H1 (cell line): Measurements from ENCODE around the gene SLC25A47. TPM values are rescaled to one million over a fixed set of nuclear protein-coding genes. Genes with fewer than 3 reads are reported as not detected.
A peak's percentile ranks its signal among the peaks of the same experiment; 100 is the strongest.

Source experiments
- CTCF ChIA-PET: fragments of 300-600 bp; sonication (Branson Sonifier 250); formaldehyde crosslinking; loops from one replicate; lab custom pipeline; 2021; ENCODE audit not compliant: partially characterized antibody; lab: Charles Lee
- POLR2A ChIA-PET: fragments of 300-600 bp; sonication (Branson Sonifier 250); formaldehyde crosslinking; loops from one replicate; lab custom pipeline; 2021; ENCODE audit warnings: inconsistent platforms; ENCODE audit not compliant: partially characterized antibody; lab: Charles Lee
- DNase-seq, 2 experiments: peaks; one replicate each; pipeline versions ENCODE4 v3.0.0 to v3.0.0-alpha.2; 2010 to 2022; ENCODE audit warnings: low spot score in 2 of 2, low read depth in 1 of 2, mixed read lengths in 1 of 2
- FAIRE-seq: peaks from 2 replicates; lab custom pipeline; 2011; peaks lifted over from hg19 to GRCh38; lab: Jason Lieb, UNC
- H2AFZ ChIP-seq: 2 replicates; pipeline ENCODE4 v1.8.1; 2012; ENCODE audit warnings: low read length, inconsistent platforms
- H2AK5ac ChIP-seq: 2 replicates; pipeline ENCODE4 v1.6.1; 2013; ENCODE audit warnings: low read depth, low read length
- H2BK120ac ChIP-seq: replicated peaks from 2 replicates; pipeline ENCODE3; 2013; ENCODE audit warnings: low read depth, low read length, inconsistent platforms
- H2BK12ac ChIP-seq: 2 replicates; pipeline ENCODE4 v1.6.1; 2013; ENCODE audit warnings: low read depth, low read length
- H2BK15ac ChIP-seq: 2 replicates; pipeline ENCODE4 v1.6.1; 2013; ENCODE audit warnings: low read length
- H2BK20ac ChIP-seq: 2 replicates; pipeline ENCODE4 v1.6.1; 2013; ENCODE audit warnings: low read length
- H2BK5ac ChIP-seq: 2 replicates; pipeline ENCODE4 v1.6.1; 2013; ENCODE audit warnings: low read depth, low read length
- H3K14ac ChIP-seq: 2 replicates; pipeline ENCODE4 v1.6.1; 2013; ENCODE audit warnings: inconsistent platforms; ENCODE audit not compliant: insufficient read length
- H3K18ac ChIP-seq: 2 replicates; pipeline ENCODE4 v1.6.1; 2013; ENCODE audit warnings: low read length; ENCODE audit errors: extremely low read depth
- H3K23ac ChIP-seq: 2 replicates; pipeline ENCODE4 v1.6.1; 2013; ENCODE audit warnings: inconsistent platforms; ENCODE audit not compliant: insufficient read length
- H3K23me2 ChIP-seq: 2 replicates; pipeline ENCODE4 v1.6.1; 2013; ENCODE audit warnings: low read depth, low read length
- H3K27ac ChIP-seq: 2 replicates; pipeline ENCODE4 v1.6.1; 2011; ENCODE audit warnings: low read depth, low read length, inconsistent platforms
- H3K27me3 ChIP-seq, 4 experiments: replicated peaks in 1 of 4; 1 replicate in 1 of 4; 2 replicates in 3 of 4; pipeline versions ENCODE4 v1.6.1 to v1.8.1; 2011 to 2013; ENCODE audit warnings: low read length in 3 of 4, mild to moderate bottlenecking in 3 of 4, inconsistent platforms in 2 of 4, mixed read lengths in 2 of 4, moderate library complexity in 1 of 4; ENCODE audit not compliant: control insufficient read depth in 3 of 4, insufficient read depth in 3 of 4; ENCODE audit errors: extremely low read depth in 1 of 4
- H3K36me3 ChIP-seq, 4 experiments: 2 replicates each; pipeline versions ENCODE4 v1.6.1 to v1.8.1; 2011 to 2013; ENCODE audit warnings: mild to moderate bottlenecking in 4 of 4, low read length in 3 of 4, moderate library complexity in 2 of 4, control low read depth in 1 of 4, inconsistent platforms in 1 of 4; ENCODE audit not compliant: insufficient read depth in 4 of 4, control insufficient read depth in 2 of 4
- H3K4ac ChIP-seq: replicated peaks from 2 replicates; pipeline ENCODE3; 2013; ENCODE audit warnings: low read length, low read depth, mixed read lengths, inconsistent platforms; ENCODE audit not compliant: insufficient read length
- H3K4me1 ChIP-seq, 4 experiments: replicated peaks in 1 of 4; 1 replicate in 1 of 4; 2 replicates in 3 of 4; pipeline versions ENCODE4 v1.6.1 to v1.8.1; 2011 to 2013; ENCODE audit warnings: low read length in 3 of 4, inconsistent platforms in 2 of 4, mixed read lengths in 1 of 4; ENCODE audit not compliant: insufficient read depth in 4 of 4, control insufficient read depth in 3 of 4
- H3K4me2 ChIP-seq, 2 experiments: 2 replicates each; pipeline versions ENCODE4 v1.6.1 to v1.8.1; 2011 to 2013; ENCODE audit warnings: low read depth in 2 of 2, low read length in 2 of 2, control low read depth in 1 of 2, inconsistent platforms in 1 of 2, mild to moderate bottlenecking in 1 of 2; ENCODE audit not compliant: insufficient read depth in 1 of 2
- H3K4me3 ChIP-seq, 4 experiments: fragments of 200-600, 300-600 bp in 1 of 4; sonication (generic), shearing (Covaris generic), sonication (Bioruptor Twin) in 1 of 4; 2 replicates each; pipeline versions ENCODE4 v1.5.1 to v1.8.1; 2011 to 2016; ENCODE audit warnings: low read length in 4 of 4, low read depth in 3 of 4, control low read depth in 2 of 4, inconsistent platforms in 2 of 4, mild to moderate bottlenecking in 2 of 4, mixed read lengths in 1 of 4, moderate library complexity in 1 of 4; ENCODE audit not compliant: insufficient read depth in 2 of 4; ENCODE audit errors: extremely low read depth in 1 of 4
- H3K56ac ChIP-seq: replicated peaks from 2 replicates; pipeline ENCODE3; 2013; ENCODE audit warnings: low read depth, mild to moderate bottlenecking, mixed read lengths, low read length, inconsistent platforms; ENCODE audit not compliant: insufficient read length
- H3K79me1 ChIP-seq: 2 replicates; pipeline ENCODE4 v1.6.1; 2013; ENCODE audit warnings: low read depth, low read length, control low read depth
- H3K79me2 ChIP-seq, 2 experiments: 2 replicates each; pipeline versions ENCODE4 v1.6.1 to v1.8.1; 2012 to 2013; ENCODE audit warnings: low read length in 2 of 2, mild to moderate bottlenecking in 2 of 2, inconsistent platforms in 1 of 2; ENCODE audit not compliant: insufficient read depth in 2 of 2, control insufficient read depth in 1 of 2
- H3K9ac ChIP-seq, 4 experiments: replicated peaks in 1 of 4; 1 replicate in 1 of 4; 2 replicates in 3 of 4; pipeline versions ENCODE4 v1.6.1 to v1.8.1; 2011 to 2013; ENCODE audit warnings: low read depth in 3 of 4, low read length in 3 of 4, control low read depth in 2 of 4, mild to moderate bottlenecking in 2 of 4, moderate library complexity in 2 of 4, inconsistent platforms in 1 of 4; ENCODE audit errors: extremely low read depth in 1 of 4
- H3K9me3 ChIP-seq, 2 experiments: 2 replicates each; pipeline versions ENCODE4 v1.6.1 to v1.8.1; 2012 to 2013; ENCODE audit warnings: mild to moderate bottlenecking in 2 of 2, moderate library complexity in 2 of 2, control low read depth in 1 of 2, inconsistent platforms in 1 of 2, low read depth in 1 of 2, low read length in 1 of 2, mixed read lengths in 1 of 2; ENCODE audit not compliant: insufficient read depth in 2 of 2
- H4K20me1 ChIP-seq, 2 experiments: replicated peaks in 1 of 2; 2 replicates each; pipeline versions ENCODE3 to v1.8.1; 2011 to 2013; ENCODE audit warnings: inconsistent platforms in 2 of 2, low read length in 2 of 2, mild to moderate bottlenecking in 1 of 2; ENCODE audit not compliant: insufficient read depth in 2 of 2, control insufficient read depth in 1 of 2
- H4K5ac ChIP-seq: 2 replicates; pipeline ENCODE4 v1.6.1; 2013; ENCODE audit warnings: low read length, low read depth, mixed read lengths, inconsistent platforms; ENCODE audit not compliant: insufficient read length
- H4K8ac ChIP-seq: 2 replicates; pipeline ENCODE4 v1.8.0; 2013; ENCODE audit warnings: mild to moderate bottlenecking, moderate library complexity, low read length, inconsistent platforms; ENCODE audit not compliant: insufficient read depth; ENCODE audit errors: extremely low read depth
- H4K91ac ChIP-seq: replicated peaks from 2 replicates; pipeline ENCODE3; 2013; ENCODE audit warnings: low read length, mixed read lengths, inconsistent platforms; ENCODE audit not compliant: insufficient read length
- POLR2AphosphoS5 ChIP-seq: IDR thresholded peaks from 2 replicates; pipeline ENCODE4 v1.6.1; 2011; ENCODE audit warnings: low read depth, low read length
- TBP ChIP-seq: IDR thresholded peaks from 2 replicates; pipeline ENCODE4 v1.6.1; 2011; ENCODE audit warnings: low read depth, low read length, improper control_type of control experiment
- WGBS, 2 experiments: shearing (Covaris generic) in 1 of 2; methylation state at CpG; one replicate each; pipeline versions ENCODE4 v1.1.6 to v1.1.7; 2013 to 2015; ENCODE audit warnings: low lambda C conversion rate in 2 of 2, mixed read lengths in 2 of 2, inconsistent platforms in 1 of 2, low coverage in 1 of 2, missing lambda C conversion rate in 1 of 2; ENCODE audit not compliant: insufficient replicate concordance in 2 of 2, insufficient coverage in 1 of 2, insufficient read length in 1 of 2; ENCODE audit errors: extremely low coverage in 1 of 2, missing lambda C conversion rate in 1 of 2; 5-methylcytosine and 5-hydroxymethylcytosine counted together
- polyA plus RNA-seq, 7 experiments: library from polyadenylated mRNA; depleted of rRNA in 3 of 7; stranded (reverse) in 5 of 7; unstranded in 2 of 7; fragments of >200 nt in 5 of 7; fragments of 200-250 nt in 2 of 7; gene quantifications; 1 replicate in 5 of 7; 2 replicates in 1 of 7; 4 replicates in 1 of 7; pipeline versions ENCODE4 v1.2.1 to v1.2.3, GENCODE V29; 2011 to 2013; ENCODE audit warnings: missing spikeins in 2 of 7, mixed read lengths in 2 of 7
- total RNA-seq: library from RNA; stranded (reverse); fragmentation: NEBNext Ultra II Directional; extraction: Animal tissue kit (Norgen Biotek cat#: 25700); gene quantifications from 2 replicates; pipeline ENCODE4 v1.2.1, GENCODE V29; 2021

SLC25A47 gene
- total and polyA plus RNA-seq, 2 of the 8 experiments (the other 6 are each of a cell fraction or from before 2014, with no cell fraction given): not detected

DNA sequence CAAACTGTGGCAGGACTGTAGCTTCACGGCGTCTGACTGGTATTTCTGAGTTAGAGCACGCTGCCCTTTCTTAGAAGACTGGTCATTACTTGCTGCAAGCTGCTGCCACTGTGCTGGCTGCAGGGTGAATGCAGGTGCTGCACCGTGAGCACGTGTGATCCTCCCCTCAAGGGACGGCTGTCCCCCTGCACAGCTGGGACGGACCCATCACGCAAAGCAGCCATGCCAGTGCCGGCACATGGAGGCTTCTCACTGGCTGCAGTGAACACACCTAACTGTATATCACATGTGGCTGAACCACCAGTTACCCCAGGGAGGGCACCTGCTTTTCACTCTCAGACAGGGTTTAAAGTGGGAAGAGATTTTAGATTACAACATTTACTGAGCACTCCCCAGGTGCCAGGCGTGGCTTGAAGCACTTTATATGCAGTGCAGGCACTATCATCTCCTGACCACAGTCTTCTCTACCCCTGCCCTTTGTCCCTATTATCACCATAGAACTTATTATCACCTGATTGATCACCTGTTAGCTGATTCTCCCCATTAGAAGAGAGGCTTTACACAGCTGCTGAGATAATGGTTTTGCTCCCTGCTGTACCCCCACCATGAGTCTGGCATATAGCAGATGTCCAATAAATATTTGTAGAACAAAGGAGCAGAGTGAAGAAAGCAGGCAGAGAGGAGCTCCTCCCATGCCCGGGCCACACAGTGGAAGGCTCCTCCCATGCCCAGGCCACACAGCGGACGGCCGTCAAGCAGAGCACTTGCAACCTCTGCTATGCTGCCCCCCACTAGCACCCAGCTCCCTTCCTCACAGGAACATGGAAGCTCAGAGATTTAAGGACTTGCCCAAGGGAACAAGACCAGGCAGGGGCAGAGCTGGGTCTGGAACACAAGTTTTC, 25.9 kb downstream of the SLC25A47 start:
- Histone ChIP-seq H2BK5ac (peak overlapping the region; percentile 60; the same call in 1 of the 2 replicates), H3K4me2 (no peak overlapping the region), H2BK12ac (no peak overlapping the region), H3K79me1 (no peaks in the 10 kb centered on the region), H2AK5ac (no peak overlapping the region), H3K18ac (no peak overlapping the region), H4K20me1 (no peaks in the 10 kb centered on the region), H3K36me3 (peaks cover 23 to 62% (median 50%) of the 10 kb centered on the region in 4 experiments), H3K14ac (no peak overlapping the region), H2BK120ac (no peak overlapping the region), H4K91ac (no peak overlapping the region), H2BK20ac (no peak overlapping the region), H3K27me3 (no peaks in the 10 kb centered on the region), H3K9ac (no peak overlapping the region), H3K27ac (no peak overlapping the region), H4K5ac (no peak overlapping the region), H2AFZ (no peak overlapping the region), H3K4me3 (no peak overlapping the region), H3K56ac (no peak overlapping the region), H3K23ac (no peak overlapping the region), H2BK15ac (no peak overlapping the region), H3K4ac (no peak overlapping the region), H4K8ac (no peak overlapping the region), H3K23me2 (no peaks in the 10 kb centered on the region), H3K9me3 (no peaks in the 10 kb centered on the region; a peak in 1 of 4 replicates), H3K79me2 (no peaks in the 10 kb centered on the region), H3K4me1 (no peaks in the 10 kb centered on the region)
- POLR2A ChIA-PET: interaction anchor here (0.8 to 6.1 kb wide), 12 partner anchors 9 to 63 kb away, joined by 3 to 78 read pairs (median 4); partner anchors contain the start of gene SLC25A29
- no peak for DNase-seq
- FAIRE-seq: no peak
- 90% methylated on average over 14 of the region's 14 CpGs; no CpG with 5 or more reads in 1 of the 2 experiments for WGBS, 2 experiments
- TF ChIP-seq POLR2AphosphoS5 (0 out of 2 replicates have a peak, but pooled peaks have one; percentile 26), TBP (no peak)
- CTCF ChIA-PET: interaction anchor here (0.5 to 3.3 kb wide), 9 partner anchors 13 to 71 kb away, joined by 3 to 13 read pairs (median 3); no protein-coding TSS in a partner anchor
